ENCODE data around the gene AMTN. TPM values are rescaled to one million over a fixed set of nuclear protein-coding genes. Genes with fewer than 3 reads are reported as not detected.

The AMTN gene
- polyA plus RNA-seq, 6 donors from 2014 or later: not detected

DNA sequence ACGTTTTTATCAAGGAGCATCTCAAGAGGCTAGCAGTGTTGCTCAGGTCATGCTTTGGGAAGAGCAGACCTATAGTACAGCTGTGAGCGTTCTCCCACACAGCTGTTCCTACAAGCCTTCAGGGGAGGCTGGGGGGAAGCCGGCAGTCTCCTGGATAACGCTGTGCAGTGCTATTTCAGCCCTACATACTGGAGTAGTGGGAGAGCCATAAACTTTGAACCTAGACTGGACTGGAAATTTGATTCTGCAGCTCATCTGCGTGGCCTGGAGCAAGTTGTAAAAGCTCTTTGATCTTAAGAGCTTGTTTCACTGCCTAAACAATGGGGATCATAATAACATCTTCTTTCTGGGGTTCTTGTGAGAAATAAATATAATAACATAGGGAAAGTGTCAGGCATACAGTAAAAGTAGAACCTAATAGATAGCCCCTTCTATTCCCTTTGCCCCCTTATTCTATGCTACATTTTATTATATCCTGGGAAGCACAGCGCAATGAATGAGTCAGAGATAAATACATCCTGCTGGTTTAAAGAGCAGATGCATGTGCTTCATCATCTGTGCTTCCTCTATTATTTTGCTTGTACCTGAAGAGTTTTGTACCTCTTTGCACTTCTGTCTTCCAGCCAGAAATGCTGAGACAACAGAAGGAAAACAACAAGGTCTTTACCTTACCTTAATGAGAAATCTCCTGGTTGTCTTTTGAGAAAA is 59.0 kb downstream of the AMTN start:
- peak overlapping the region in 1 of 8 donors; percentile 11 for H3K4me3 Mint-ChIP-seq

DNA sequence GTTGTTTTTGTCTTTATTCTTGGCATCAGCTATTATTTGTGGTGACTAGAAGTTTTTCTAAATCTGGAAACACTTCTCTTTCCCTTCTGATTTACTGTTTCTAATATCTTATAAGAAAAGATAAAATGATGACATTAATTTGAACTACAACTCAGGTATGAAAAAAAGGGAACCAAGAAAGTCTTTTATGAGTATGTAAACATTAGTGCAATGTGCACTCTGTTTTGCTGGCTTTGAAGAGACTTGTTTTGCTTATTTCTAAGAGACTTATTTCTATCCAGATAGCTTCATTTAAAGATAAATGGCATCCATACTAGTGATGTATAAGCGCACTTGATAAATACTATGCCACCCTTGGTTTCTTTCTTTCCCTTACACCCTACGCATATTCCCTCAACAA is 63.6 kb downstream of the AMTN start:
- Mint-ChIP-seq H3K27me3 (peaks cover 3 to 14% (median 10%) of the 10 kb centered on the region in 3 donors), H3K9me3 (peaks cover 0 to 5% (median 3%) of the 10 kb centered on the region in 7 donors), H3K4me1 (no peaks in the 10 kb centered on the region), H3K36me3 (peaks cover 0 to 8% of the 10 kb centered on the region in 2 donors), H3K4me3 (no peak overlapping the region), H3K27ac (peak overlapping the region in 1 of 6 donors; percentile 65)
- DNase-seq: no peak
- no peak for ATAC-seq (ENCODE audit: low read depth in 2 of 2)

More for the DNA sequence above, 59.0 kb downstream of the AMTN start:
- H3K36me3 Mint-ChIP-seq: peaks cover 0 to 8% of the 10 kb centered on the region in 2 donors
- no peaks in the 10 kb centered on the region for H3K4me1 Mint-ChIP-seq
- ATAC-seq (ENCODE audit: low read depth in 2 of 2) (no peak), DNase-seq (no peak)
- no peak overlapping the region for H3K27ac Mint-ChIP-seq
- peaks cover 0 to 5% (median 3%) of the 10 kb centered on the region in 7 donors for H3K9me3 Mint-ChIP-seq
- peaks cover 5 to 14% (median 6%) of the 10 kb centered on the region in 3 donors for H3K27me3 Mint-ChIP-seq

Other genes starting within 250 kb of the AMTN start
- gene CABS1, start 183.6 kb upstream of the AMTN start, polyA plus RNA-seq (ENCODE audit: low read depth in 6 of 6): not detected
- gene SMR3A, start 157.8 kb upstream of the AMTN start, polyA plus RNA-seq (ENCODE audit: low read depth in 6 of 6): not detected
- not detected for gene SMR3B, start 135.4 kb upstream of the AMTN start, polyA plus RNA-seq (ENCODE audit: low read depth in 6 of 6)
- gene OPRPN, start 120.6 kb upstream of the AMTN start, polyA plus RNA-seq (ENCODE audit: low read depth in 6 of 6): not detected
- gene MUC7, start 46.4 kb upstream of the AMTN start, polyA plus RNA-seq (ENCODE audit: low read depth in 6 of 6): not detected
- gene AMBN, start 73.7 kb downstream of the AMTN start, polyA plus RNA-seq (ENCODE audit: low read depth in 6 of 6): not detected
- under 1 TPM in 2 of 6 donors, not detected in 4; 0.13 to 0.15 TPM for gene ENAM, start 110.2 kb downstream of the AMTN start, polyA plus RNA-seq (ENCODE audit: low read depth in 6 of 6)
- gene JCHAIN, start 147.9 kb downstream of the AMTN start, polyA plus RNA-seq (ENCODE audit: low read depth in 6 of 6): 100 to 1,000 TPM; 198 to 689 (median 314) TPM
- gene UTP3, start 170.0 kb downstream of the AMTN start, polyA plus RNA-seq (ENCODE audit: low read depth in 6 of 6): 10 to 100 TPM in 4 of 6 donors, 1 to 10 TPM in 2; 2.3 to 18.2 (median 13.6) TPM
- gene RUFY3, start 203.4 kb downstream of the AMTN start, polyA plus RNA-seq (ENCODE audit: low read depth in 6 of 6): 10 to 100 TPM; 13.8 to 20.8 (median 14.4) TPM